HG02852 (cell line): ENCODE results near the gene CIDEB.
"Not testable (repeated sequence)": the region's sequence is repeated elsewhere in the genome, so short reads cannot be mapped to it uniquely, and the experiment has no call there.

ENCODE experiments used
- ATAC-seq: cut with Tn5 transposase; IDR thresholded peaks from one replicate; pipeline ENCODE4 v1.9.1; 2021; ENCODE audit warnings: mild to moderate bottlenecking, moderate library complexity; ENCODE audit not compliant: unreplicated experiment

The CIDEB gene

GRCh38 chr14:24307575-24308341 is at the start of gene CIDEB:
CIDEB (minus strand) TSS chr14:24307977; CDS start chr14:24307858, 119 bp downstream.
- ATAC-seq = peak; percentile 35

- no peak for ATAC-seq
These were observed 48.4 kb upstream of the CIDEB start for GRCh38 chr14:24356208-24356607.

- no peak for ATAC-seq
These were observed 47.2 kb upstream of the CIDEB start for GRCh38 chr14:24355009-24355408.

GRCh38 chr14:24354482-24354825 is 46.7 kb upstream of the CIDEB start:
- not testable (repeated sequence) for ATAC-seq

- ATAC-seq = no peak
These were observed 46.0 kb upstream of the CIDEB start for GRCh38 chr14:24353559-24354481.

GRCh38 chr14:24351517-24351916 is 43.7 kb upstream of the CIDEB start:
- no peak for ATAC-seq

GRCh38 chr14:24349742-24350141 is 42.0 kb upstream of the CIDEB start:
- ATAC-seq = no peak

- no peak for ATAC-seq
These were observed 40.4 kb upstream of the CIDEB start for GRCh38 chr14:24348186-24348585.

GRCh38 chr14:24347134-24347533 is 39.4 kb upstream of the CIDEB start:
- ATAC-seq = no peak

GRCh38 chr14:24343795-24344660 is 36.3 kb upstream of the CIDEB start:
- ATAC-seq = no peak

- no peak for ATAC-seq
These were observed 35.1 kb upstream of the CIDEB start for GRCh38 chr14:24342889-24343288.

- no peak for ATAC-seq
These were observed 32.8 kb upstream of the CIDEB start for GRCh38 chr14:24340606-24341005.

GRCh38 chr14:24339284-24340151 is 31.7 kb upstream of the CIDEB start, which contains the start of gene RIPK3:
RIPK3 (minus strand) TSS chr14:24339991; CDS start chr14:24339826, 165 bp downstream.
- ATAC-seq = peak; percentile 86

GRCh38 chr14:24338843-24339242 is 31.1 kb upstream of the CIDEB start:
- ATAC-seq = no peak

- ATAC-seq = no peak
These were observed 30.0 kb upstream of the CIDEB start for GRCh38 chr14:24337824-24338175.

GRCh38 chr14:24337144-24337823 is 29.5 kb upstream of the CIDEB start:
- no peak for ATAC-seq

- ATAC-seq = no peak
These were observed 27.8 kb upstream of the CIDEB start for GRCh38 chr14:24335461-24336171.

- ATAC-seq = no peak
These were observed 26.9 kb upstream of the CIDEB start, which contains the start of gene ADCY4 for GRCh38 chr14:24334431-24335291. ADCY4 (minus strand) TSS chr14:24335071; CDS start chr14:24334652, 419 bp downstream.
